Pancreas (tissue), 10 donors: ENCODE results near the gene PRKD1. TPM values are rescaled to one million over a fixed set of nuclear protein-coding genes. Genes with fewer than 3 reads are reported as not detected.

Source experiments
- ATAC-seq, 4 donors: fragments of 200-7000 bp; cut with Tn5 transposase; one replicate each; pipeline versions ENCODE4 v1.8.0 to v1.9.1; 2020; ENCODE audit warnings: mild to moderate bottlenecking in 4 of 4, moderate library complexity in 4 of 4
- DNase-seq, 6 donors: peaks; one replicate each; pipeline ENCODE4 v3.0.0-alpha.2; 2020
- FAIRE-seq: peaks from 2 replicates; lab custom pipeline; 2012; peaks lifted over from hg19 to GRCh38; lab: Jason Lieb, UNC
- H3K27ac ChIP-seq, 4 donors: fragments of 200-600 bp; sonication (generic); 1 replicate in 3 of 4; 2 replicates in 1 of 4; pipeline versions ENCODE4 v1.5.0 to v1.8.0; 2020
- H3K27me3 ChIP-seq, 4 donors: fragments of 200-600 bp; one replicate each; pipeline ENCODE4 v1.8.0; 2021
- H3K36me3 ChIP-seq, 3 donors: fragments of 200-600 bp; sonication (generic) in 1 of 3; one replicate each; pipeline versions ENCODE4 v1.5.0 to v1.8.0; 2020 to 2021
- H3K4me1 ChIP-seq, 3 donors: fragments of 200-600 bp; one replicate each; pipeline ENCODE4 v1.8.0; 2021
- H3K4me3 ChIP-seq, 4 donors: fragments of 200-600 bp; sonication (generic) in 2 of 4; one replicate each; pipeline versions ENCODE4 v1.5.0 to v1.8.0; 2020 to 2021
- H3K9me3 ChIP-seq, 4 donors: fragments of 200-600 bp; one replicate each; pipeline ENCODE4 v1.8.0; 2021
- WGBS, 2 donors: extraction: QIAGEN DNeasy Blood & Tissue Kit; methylation state at CpG; one replicate each; pipeline ENCODE4 v1.1.7; 2013; 5-methylcytosine and 5-hydroxymethylcytosine counted together
- intact Hi-C, 3 donors: fragments of 100-400 bp; cut with DNase I; formaldehyde crosslinking; loops; one replicate each; pipeline versions ENCODE4 v1.11.1 to v1.14.2; 2022
- polyA plus RNA-seq, 2 donors: library from polyadenylated mRNA; stranded (reverse); fragments of 200-250 nt; gene quantifications; one replicate each; pipeline ENCODE4 v1.2.3, GENCODE V29; 2013
- total RNA-seq, 6 donors: library from RNA; stranded (reverse); fragmentation: NEBNext Ultra II Directional in 4 of 6; extraction: Animal tissue kit (Norgen Biotek cat#: 25700) in 4 of 6; gene quantifications; one replicate each; pipeline versions ENCODE4 v1.2.1 to v1.2.4, GENCODE V29; 2021 to 2023
- TF ChIP-seq, protein P1 (sequence below), 4 donors: fragments of 200-600 bp; sonication (generic) in 3 of 4; IDR thresholded peaks; one replicate each; pipeline versions ENCODE4 v1.5.0 to v1.8.0; 2021; ENCODE audit warnings: antibody characterized with exemption in 4 of 4
- donor health status: healthy with polysubstance abuse.
- donor health status: DM: no; HTN: no; CAD: no; lungs with moderate emphysema.
- donor health status: DM: no; HTN: no; CAD: no.
- donor health status: control.
- donor health status: control.
- donor health status: Bipolar disorder and iron deficiency.
- donor health status: DM: yes; HTN: yes; CAD: no.
- donor health status: DM: no; HTN: no; CAD: no.
- donor health status: DM: no; HTN: no; CAD: no.
- donor health status: DM: yes; HTN: yes; CAD: no.

The PRKD1 gene
- total and polyA plus RNA-seq, 8 donors, result 3.1 to 13.2 (median 4.2) TPM

- no peaks in the 10 kb centered on the region for H3K27me3 ChIP-seq
- no peak overlapping the region for H3K27ac ChIP-seq
- no peak overlapping the region for H3K4me3 ChIP-seq
- TF ChIP-seq, protein P1, sequence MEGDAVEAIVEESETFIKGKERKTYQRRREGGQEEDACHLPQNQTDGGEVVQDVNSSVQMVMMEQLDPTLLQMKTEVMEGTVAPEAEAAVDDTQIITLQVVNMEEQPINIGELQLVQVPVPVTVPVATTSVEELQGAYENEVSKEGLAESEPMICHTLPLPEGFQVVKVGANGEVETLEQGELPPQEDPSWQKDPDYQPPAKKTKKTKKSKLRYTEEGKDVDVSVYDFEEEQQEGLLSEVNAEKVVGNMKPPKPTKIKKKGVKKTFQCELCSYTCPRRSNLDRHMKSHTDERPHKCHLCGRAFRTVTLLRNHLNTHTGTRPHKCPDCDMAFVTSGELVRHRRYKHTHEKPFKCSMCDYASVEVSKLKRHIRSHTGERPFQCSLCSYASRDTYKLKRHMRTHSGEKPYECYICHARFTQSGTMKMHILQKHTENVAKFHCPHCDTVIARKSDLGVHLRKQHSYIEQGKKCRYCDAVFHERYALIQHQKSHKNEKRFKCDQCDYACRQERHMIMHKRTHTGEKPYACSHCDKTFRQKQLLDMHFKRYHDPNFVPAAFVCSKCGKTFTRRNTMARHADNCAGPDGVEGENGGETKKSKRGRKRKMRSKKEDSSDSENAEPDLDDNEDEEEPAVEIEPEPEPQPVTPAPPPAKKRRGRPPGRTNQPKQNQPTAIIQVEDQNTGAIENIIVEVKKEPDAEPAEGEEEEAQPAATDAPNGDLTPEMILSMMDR (IDR thresholded peaks at IDR 0.05), result no peak
- no peaks in the 10 kb centered on the region for H3K9me3 ChIP-seq
- H3K36me3 ChIP-seq, result no peaks in the 10 kb centered on the region
- no peak for FAIRE-seq
- no peak for DNase-seq
- intact Hi-C loops, result no loop called here
- no peak for ATAC-seq
- H3K4me1 ChIP-seq, result no peaks in the 10 kb centered on the region
- WGBS, 2 donors, result 84 to 90% methylated on average over 5 of the region's 5 CpGs
Measured at GRCh38 chr14:29885988-29886387, 41.7 kb downstream of the PRKD1 start.

DNA sequence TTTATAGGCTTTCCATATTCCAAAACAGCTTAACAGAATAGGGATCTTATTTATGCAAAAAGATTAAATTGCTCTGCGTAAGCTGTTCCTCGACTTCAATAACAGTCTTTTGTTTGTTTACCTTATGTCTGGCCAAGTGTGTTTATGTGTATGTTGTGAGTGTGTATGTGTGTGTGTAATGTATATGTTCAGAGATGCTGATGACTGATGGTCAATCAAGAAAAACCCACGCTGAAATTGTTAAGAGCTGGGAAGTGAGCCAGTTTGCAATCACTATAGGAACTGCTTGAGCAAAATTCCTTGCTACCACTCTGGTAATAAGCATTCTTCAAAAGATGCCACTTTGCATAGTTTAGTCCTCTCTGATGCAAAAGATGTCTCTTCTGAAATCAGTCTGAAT, 59.6 kb downstream of the PRKD1 start:
- H3K27me3 ChIP-seq, result no peaks in the 10 kb centered on the region
- H3K4me3 ChIP-seq, result no peak overlapping the region
- H3K9me3 ChIP-seq, result no peaks in the 10 kb centered on the region
- WGBS, 2 donors, result 61% methylated on average over 3 of the region's 3 CpGs
- no peaks in the 10 kb centered on the region for H3K36me3 ChIP-seq
- ATAC-seq (no peak), FAIRE-seq (no peak), DNase-seq (no peak)
- no peaks in the 10 kb centered on the region for H3K4me1 ChIP-seq
- H3K27ac ChIP-seq, result no peak overlapping the region
- intact Hi-C loops, result no loop called here
- TF ChIP-seq, protein P1 (IDR thresholded peaks at IDR 0.05), result no peak

DNA sequence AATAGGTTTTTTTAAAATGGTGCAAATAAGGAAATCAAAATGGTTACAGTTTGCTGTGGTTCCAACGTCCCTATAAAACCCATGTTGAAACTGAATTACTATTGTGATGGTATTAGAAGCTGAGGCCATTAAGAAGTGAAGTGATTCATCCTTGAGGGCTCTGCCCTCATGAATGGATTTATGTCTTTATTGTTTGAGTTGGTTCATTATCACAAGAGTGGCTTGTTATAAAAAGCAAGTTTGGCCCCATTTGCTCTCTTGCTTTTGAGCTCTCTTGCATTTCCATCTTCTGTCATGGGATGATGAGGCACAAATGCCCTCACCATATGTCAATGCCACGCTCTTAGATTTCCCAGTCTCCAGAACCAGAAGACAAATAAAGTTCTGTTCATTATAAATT, 62.3 kb downstream of the PRKD1 start:
- H3K9me3 ChIP-seq, result no peaks in the 10 kb centered on the region
- no peak overlapping the region for H3K27ac ChIP-seq
- H3K4me1 ChIP-seq, result no peaks in the 10 kb centered on the region
- intact Hi-C loops, result no loop called here
- WGBS, 2 donors, result 89 to 90% methylated on average over 2 of the region's 2 CpGs
- TF ChIP-seq, protein P1 (IDR thresholded peaks at IDR 0.05), result no peak
- DNase-seq (no peak), ATAC-seq (no peak), FAIRE-seq (no peak)
- H3K27me3 ChIP-seq, result no peaks in the 10 kb centered on the region
- no peaks in the 10 kb centered on the region for H3K36me3 ChIP-seq
- no peak overlapping the region for H3K4me3 ChIP-seq

- 87 to 90% methylated on average over 2 of the region's 2 CpGs for WGBS, 2 donors
- TF ChIP-seq, protein P1 (IDR thresholded peaks at IDR 0.05), result no peak
- DNase-seq (no peak), FAIRE-seq (no peak), ATAC-seq (no peak)
- H3K9me3 ChIP-seq, result no peaks in the 10 kb centered on the region
- H3K36me3 ChIP-seq, result no peaks in the 10 kb centered on the region
- no peaks in the 10 kb centered on the region for H3K27me3 ChIP-seq
- intact Hi-C loops, result no loop called here
- no peak overlapping the region for H3K27ac ChIP-seq
- H3K4me3 ChIP-seq, result no peak overlapping the region
- H3K4me1 ChIP-seq, result no peaks in the 10 kb centered on the region
Measured at GRCh38 chr14:29861996-29862395, 65.7 kb downstream of the PRKD1 start.

DNA sequence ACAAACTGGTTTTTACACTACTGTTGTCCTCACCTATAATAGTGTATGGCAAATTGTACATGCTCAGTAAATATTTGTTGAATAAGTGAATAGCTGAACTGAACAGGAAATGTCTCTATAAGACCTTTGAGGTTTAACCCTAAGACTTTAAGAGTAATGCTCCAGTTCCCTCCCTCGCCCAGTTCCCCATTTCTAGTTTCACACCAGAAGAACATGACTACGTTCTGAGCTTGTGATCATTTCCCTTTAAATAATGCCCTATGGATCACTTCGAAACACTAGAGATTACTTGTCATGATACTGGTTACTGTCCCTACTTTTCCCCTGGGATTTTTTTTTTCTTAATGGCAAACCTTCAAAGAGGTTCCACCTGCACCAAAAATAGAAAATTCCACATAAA, 69.3 kb downstream of the PRKD1 start:
- ATAC-seq, result no peak
- no peak for FAIRE-seq
- H3K27me3 ChIP-seq, result no peaks in the 10 kb centered on the region
- H3K4me1 ChIP-seq, result no peaks in the 10 kb centered on the region
- intact Hi-C loops, result no loop called here
- TF ChIP-seq, protein P1 (IDR thresholded peaks at IDR 0.05), result no peak
- H3K4me3 ChIP-seq, result no peak overlapping the region
- no peaks in the 10 kb centered on the region for H3K36me3 ChIP-seq
- no peak overlapping the region for H3K27ac ChIP-seq
- WGBS, 2 donors, result 88 to 93% methylated on average over 3 of the region's 3 CpGs
- no peak for DNase-seq
- no peaks in the 10 kb centered on the region for H3K9me3 ChIP-seq
